H1 (cell line): ENCODE measurements around the gene SPATS2. TPM values are rescaled to one million over a fixed set of nuclear protein-coding genes. Genes with fewer than 3 reads are reported as not detected.

Experiments used
- CTCF ChIA-PET: fragments of 300-600 bp; sonication (Branson Sonifier 250); formaldehyde crosslinking; loops from one replicate; lab custom pipeline; 2021; ENCODE audit not compliant: partially characterized antibody; lab: Charles Lee
- POLR2A ChIA-PET: fragments of 300-600 bp; sonication (Branson Sonifier 250); formaldehyde crosslinking; loops from one replicate; lab custom pipeline; 2021; ENCODE audit warnings: inconsistent platforms; ENCODE audit not compliant: partially characterized antibody; lab: Charles Lee
- DNase-seq, 2 experiments: peaks; one replicate each; pipeline versions ENCODE4 v3.0.0 to v3.0.0-alpha.2; 2010 to 2022; ENCODE audit warnings: low spot score in 2 of 2, low read depth in 1 of 2, mixed read lengths in 1 of 2
- FAIRE-seq: peaks from 2 replicates; lab custom pipeline; 2011; peaks lifted over from hg19 to GRCh38; lab: Jason Lieb, UNC
- H2AFZ ChIP-seq: 2 replicates; pipeline ENCODE4 v1.8.1; 2012; ENCODE audit warnings: low read length, inconsistent platforms
- H2AK5ac ChIP-seq: 2 replicates; pipeline ENCODE4 v1.6.1; 2013; ENCODE audit warnings: low read depth, low read length
- H2BK120ac ChIP-seq: replicated peaks from 2 replicates; pipeline ENCODE3; 2013; ENCODE audit warnings: low read depth, low read length, inconsistent platforms
- H2BK12ac ChIP-seq: 2 replicates; pipeline ENCODE4 v1.6.1; 2013; ENCODE audit warnings: low read depth, low read length
- H2BK15ac ChIP-seq: 2 replicates; pipeline ENCODE4 v1.6.1; 2013; ENCODE audit warnings: low read length
- H2BK20ac ChIP-seq: 2 replicates; pipeline ENCODE4 v1.6.1; 2013; ENCODE audit warnings: low read length
- H2BK5ac ChIP-seq: 2 replicates; pipeline ENCODE4 v1.6.1; 2013; ENCODE audit warnings: low read depth, low read length
- H3K14ac ChIP-seq: 2 replicates; pipeline ENCODE4 v1.6.1; 2013; ENCODE audit warnings: inconsistent platforms; ENCODE audit not compliant: insufficient read length
- H3K18ac ChIP-seq: 2 replicates; pipeline ENCODE4 v1.6.1; 2013; ENCODE audit warnings: low read length; ENCODE audit errors: extremely low read depth
- H3K23ac ChIP-seq: 2 replicates; pipeline ENCODE4 v1.6.1; 2013; ENCODE audit warnings: inconsistent platforms; ENCODE audit not compliant: insufficient read length
- H3K23me2 ChIP-seq: 2 replicates; pipeline ENCODE4 v1.6.1; 2013; ENCODE audit warnings: low read depth, low read length
- H3K27ac ChIP-seq: 2 replicates; pipeline ENCODE4 v1.6.1; 2011; ENCODE audit warnings: low read depth, low read length, inconsistent platforms
- H3K27me3 ChIP-seq, 4 experiments: replicated peaks in 1 of 4; 1 replicate in 1 of 4; 2 replicates in 3 of 4; pipeline versions ENCODE4 v1.6.1 to v1.8.1; 2011 to 2013; ENCODE audit warnings: low read length in 3 of 4, mild to moderate bottlenecking in 3 of 4, inconsistent platforms in 2 of 4, mixed read lengths in 2 of 4, moderate library complexity in 1 of 4; ENCODE audit not compliant: control insufficient read depth in 3 of 4, insufficient read depth in 3 of 4; ENCODE audit errors: extremely low read depth in 1 of 4
- H3K36me3 ChIP-seq, 4 experiments: 2 replicates each; pipeline versions ENCODE4 v1.6.1 to v1.8.1; 2011 to 2013; ENCODE audit warnings: mild to moderate bottlenecking in 4 of 4, low read length in 3 of 4, moderate library complexity in 2 of 4, control low read depth in 1 of 4, inconsistent platforms in 1 of 4; ENCODE audit not compliant: insufficient read depth in 4 of 4, control insufficient read depth in 2 of 4
- H3K4ac ChIP-seq: replicated peaks from 2 replicates; pipeline ENCODE3; 2013; ENCODE audit warnings: low read length, low read depth, mixed read lengths, inconsistent platforms; ENCODE audit not compliant: insufficient read length
- H3K4me1 ChIP-seq, 4 experiments: replicated peaks in 1 of 4; 1 replicate in 1 of 4; 2 replicates in 3 of 4; pipeline versions ENCODE4 v1.6.1 to v1.8.1; 2011 to 2013; ENCODE audit warnings: low read length in 3 of 4, inconsistent platforms in 2 of 4, mixed read lengths in 1 of 4; ENCODE audit not compliant: insufficient read depth in 4 of 4, control insufficient read depth in 3 of 4
- H3K4me2 ChIP-seq, 2 experiments: 2 replicates each; pipeline versions ENCODE4 v1.6.1 to v1.8.1; 2011 to 2013; ENCODE audit warnings: low read depth in 2 of 2, low read length in 2 of 2, control low read depth in 1 of 2, inconsistent platforms in 1 of 2, mild to moderate bottlenecking in 1 of 2; ENCODE audit not compliant: insufficient read depth in 1 of 2
- H3K4me3 ChIP-seq, 4 experiments: fragments of 200-600, 300-600 bp in 1 of 4; sonication (generic), shearing (Covaris generic), sonication (Bioruptor Twin) in 1 of 4; 2 replicates each; pipeline versions ENCODE4 v1.5.1 to v1.8.1; 2011 to 2016; ENCODE audit warnings: low read length in 4 of 4, low read depth in 3 of 4, control low read depth in 2 of 4, inconsistent platforms in 2 of 4, mild to moderate bottlenecking in 2 of 4, mixed read lengths in 1 of 4, moderate library complexity in 1 of 4; ENCODE audit not compliant: insufficient read depth in 2 of 4; ENCODE audit errors: extremely low read depth in 1 of 4
- H3K56ac ChIP-seq: replicated peaks from 2 replicates; pipeline ENCODE3; 2013; ENCODE audit warnings: low read depth, mild to moderate bottlenecking, mixed read lengths, low read length, inconsistent platforms; ENCODE audit not compliant: insufficient read length
- H3K79me1 ChIP-seq: 2 replicates; pipeline ENCODE4 v1.6.1; 2013; ENCODE audit warnings: low read depth, low read length, control low read depth
- H3K79me2 ChIP-seq, 2 experiments: 2 replicates each; pipeline versions ENCODE4 v1.6.1 to v1.8.1; 2012 to 2013; ENCODE audit warnings: low read length in 2 of 2, mild to moderate bottlenecking in 2 of 2, inconsistent platforms in 1 of 2; ENCODE audit not compliant: insufficient read depth in 2 of 2, control insufficient read depth in 1 of 2
- H3K9ac ChIP-seq, 4 experiments: replicated peaks in 1 of 4; 1 replicate in 1 of 4; 2 replicates in 3 of 4; pipeline versions ENCODE4 v1.6.1 to v1.8.1; 2011 to 2013; ENCODE audit warnings: low read depth in 3 of 4, low read length in 3 of 4, control low read depth in 2 of 4, mild to moderate bottlenecking in 2 of 4, moderate library complexity in 2 of 4, inconsistent platforms in 1 of 4; ENCODE audit errors: extremely low read depth in 1 of 4
- H3K9me3 ChIP-seq, 2 experiments: 2 replicates each; pipeline versions ENCODE4 v1.6.1 to v1.8.1; 2012 to 2013; ENCODE audit warnings: mild to moderate bottlenecking in 2 of 2, moderate library complexity in 2 of 2, control low read depth in 1 of 2, inconsistent platforms in 1 of 2, low read depth in 1 of 2, low read length in 1 of 2, mixed read lengths in 1 of 2; ENCODE audit not compliant: insufficient read depth in 2 of 2
- H4K20me1 ChIP-seq, 2 experiments: replicated peaks in 1 of 2; 2 replicates each; pipeline versions ENCODE3 to v1.8.1; 2011 to 2013; ENCODE audit warnings: inconsistent platforms in 2 of 2, low read length in 2 of 2, mild to moderate bottlenecking in 1 of 2; ENCODE audit not compliant: insufficient read depth in 2 of 2, control insufficient read depth in 1 of 2
- H4K5ac ChIP-seq: 2 replicates; pipeline ENCODE4 v1.6.1; 2013; ENCODE audit warnings: low read length, low read depth, mixed read lengths, inconsistent platforms; ENCODE audit not compliant: insufficient read length
- H4K8ac ChIP-seq: 2 replicates; pipeline ENCODE4 v1.8.0; 2013; ENCODE audit warnings: mild to moderate bottlenecking, moderate library complexity, low read length, inconsistent platforms; ENCODE audit not compliant: insufficient read depth; ENCODE audit errors: extremely low read depth
- H4K91ac ChIP-seq: replicated peaks from 2 replicates; pipeline ENCODE3; 2013; ENCODE audit warnings: low read length, mixed read lengths, inconsistent platforms; ENCODE audit not compliant: insufficient read length
- BACH1 ChIP-seq: IDR thresholded peaks from 2 replicates; pipeline ENCODE4 v1.6.1; 2012; ENCODE audit warnings: low read length, improper control_type of control experiment
- RAD21 ChIP-seq, 2 experiments: IDR thresholded peaks in 1 of 2; conservative IDR thresholded peaks in 1 of 2; 2 replicates each; pipeline ENCODE4 v1.6.1; 2011; ENCODE audit warnings: low read depth in 2 of 2, low read length in 2 of 2, improper control_type of control experiment in 1 of 2, inconsistent platforms in 1 of 2, mild to moderate bottlenecking in 1 of 2, moderate library complexity in 1 of 2
- RNF2 ChIP-seq: fragments of 200-900, 300-1000 bp; sonication (generic); IDR thresholded peaks from 2 replicates; pipeline ENCODE4 v1.7.1; 2016; ENCODE audit warnings: borderline replicate concordance, low read depth, mild to moderate bottlenecking, antibody characterized with exemption, low read length; ENCODE audit not compliant: poor library complexity, severe bottlenecking; ENCODE audit errors: missing control alignments
- TCF12 ChIP-seq: IDR thresholded peaks from 2 replicates; pipeline ENCODE4 v1.6.1; 2011; ENCODE audit warnings: low read depth, mild to moderate bottlenecking, low read length
- YY1 ChIP-seq: IDR thresholded peaks from 2 replicates; pipeline ENCODE4 v1.6.1; 2011; ENCODE audit warnings: low read depth, mild to moderate bottlenecking, low read length
- WGBS, 2 experiments: shearing (Covaris generic) in 1 of 2; methylation state at CpG; one replicate each; pipeline versions ENCODE4 v1.1.6 to v1.1.7; 2013 to 2015; ENCODE audit warnings: low lambda C conversion rate in 2 of 2, mixed read lengths in 2 of 2, inconsistent platforms in 1 of 2, low coverage in 1 of 2, missing lambda C conversion rate in 1 of 2; ENCODE audit not compliant: insufficient replicate concordance in 2 of 2, insufficient coverage in 1 of 2, insufficient read length in 1 of 2; ENCODE audit errors: extremely low coverage in 1 of 2, missing lambda C conversion rate in 1 of 2; 5-methylcytosine and 5-hydroxymethylcytosine counted together
- polyA plus RNA-seq, 7 experiments: library from polyadenylated mRNA; depleted of rRNA in 3 of 7; stranded (reverse) in 5 of 7; unstranded in 2 of 7; fragments of >200 nt in 5 of 7; fragments of 200-250 nt in 2 of 7; gene quantifications; 1 replicate in 5 of 7; 2 replicates in 1 of 7; 4 replicates in 1 of 7; pipeline versions ENCODE4 v1.2.1 to v1.2.3, GENCODE V29; 2011 to 2013; ENCODE audit warnings: missing spikeins in 2 of 7, mixed read lengths in 2 of 7
- total RNA-seq: library from RNA; stranded (reverse); fragmentation: NEBNext Ultra II Directional; extraction: Animal tissue kit (Norgen Biotek cat#: 25700); gene quantifications from 2 replicates; pipeline ENCODE4 v1.2.1, GENCODE V29; 2021
- TF ChIP-seq, protein P1 (sequence below): IDR thresholded peaks from 2 replicates; pipeline ENCODE4 v1.6.1; 2012; ENCODE audit warnings: low read length, inconsistent platforms
- TF ChIP-seq, protein P2 (sequence below): IDR thresholded peaks from 2 replicates; pipeline ENCODE4 v1.6.1; 2011; ENCODE audit warnings: low read length, improper control_type of control experiment

Gene SPATS2
- total and polyA plus RNA-seq, 2 of the 8 experiments (the other 6 are each of a cell fraction or from before 2014, with no cell fraction given) = 19.2 to 24.5 TPM

DNA sequence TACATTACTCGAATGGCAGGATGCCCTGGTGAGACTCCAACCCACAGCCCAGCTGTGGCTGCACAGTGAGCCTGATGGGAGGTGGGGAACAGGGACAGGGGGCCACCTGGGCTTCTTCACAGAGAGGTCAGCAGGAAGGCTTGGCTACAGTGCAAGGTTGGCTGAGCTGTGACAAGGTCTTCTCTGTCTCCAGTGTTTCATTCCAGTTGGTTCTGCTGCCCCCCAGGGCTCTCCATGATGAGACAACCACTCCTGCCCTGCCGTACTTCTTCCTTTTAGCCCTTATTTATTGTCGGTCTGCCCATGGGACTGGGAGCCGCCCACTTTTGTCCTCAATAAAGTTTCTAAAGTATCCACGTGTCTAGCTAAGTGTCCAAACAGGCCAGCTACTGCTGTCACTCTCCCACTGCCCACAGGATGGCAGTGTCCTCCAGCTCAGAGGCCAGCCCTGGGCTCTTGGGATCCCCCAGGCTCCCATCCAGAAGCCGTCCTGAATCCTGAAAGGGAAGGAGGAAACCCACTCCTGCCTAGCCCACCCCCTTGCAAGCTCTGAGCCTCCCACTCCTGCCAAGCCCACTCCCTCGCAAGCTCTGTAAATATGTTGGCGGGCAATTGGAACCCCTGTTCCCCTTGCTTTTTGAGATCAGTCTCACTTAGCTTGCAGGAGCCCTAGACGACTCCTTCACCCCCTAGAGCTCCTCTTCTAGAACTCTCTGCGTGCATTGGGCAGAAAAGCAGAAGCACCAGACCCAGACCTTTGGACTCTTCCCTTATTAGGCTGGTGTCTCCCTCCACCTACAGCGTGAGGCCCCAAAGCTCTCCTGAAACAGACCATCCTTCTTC, 35.7 kb upstream of the SPATS2 start:
- Histone ChIP-seq H3K79me1 (no peaks in the 10 kb centered on the region), H3K9me3 (peaks cover 0 to 6% of the 10 kb centered on the region in 2 experiments; a peak in 1 of 4 replicates), H4K5ac (no peak overlapping the region), H3K27ac (no peak overlapping the region), H3K4me1 (no peaks in the 10 kb centered on the region; a peak in 2 of 7 replicates), H2BK120ac (no peak overlapping the region), H3K4me3 (no peak overlapping the region), H2BK20ac (no peak overlapping the region), H3K4ac (no peak overlapping the region), H2BK15ac (no peak overlapping the region), H4K20me1 (peaks cover 8 to 9% of the 10 kb centered on the region in 2 experiments), H3K18ac (no peak overlapping the region), H3K4me2 (no peak overlapping the region), H3K14ac (no peak overlapping the region), H2BK5ac (no peak overlapping the region), H3K27me3 (peaks cover 33 to 50% (median 43%) of the 10 kb centered on the region in 4 experiments), H4K8ac (no peak overlapping the region), H3K23ac (no peak overlapping the region), H2AFZ (no peak overlapping the region), H3K23me2 (peaks cover 4% of the 10 kb centered on the region; the same call in 1 of the 2 replicates), H3K79me2 (no peaks in the 10 kb centered on the region), H3K36me3 (peaks cover 5 to 34% (median 18%) of the 10 kb centered on the region in 4 experiments; a peak in 7 of 8 replicates), H4K91ac (no peak overlapping the region), H3K9ac (no peak overlapping the region), H2BK12ac (no peak overlapping the region), H3K56ac (no peak overlapping the region), H2AK5ac (no peak overlapping the region)
- FAIRE-seq (no peak), DNase-seq (peak in 1 of 2 experiments; percentile 68)
- CTCF ChIA-PET = interaction anchor here (0.6 to 12.7 kb wide), 40 partner anchors 8 to 1389 kb away, joined by 3 to 276 read pairs (median 4); partner anchors contain the start of genes DNAJC22, PRPH and TROAP
- 67% methylated on average over 11 of the region's 11 CpGs; no CpG with 5 or more reads in 1 of the 2 experiments for WGBS, 2 experiments
- POLR2A ChIA-PET = interaction anchor here (0.6 to 6.2 kb wide), 15 partner anchors 9 to 273 kb away, joined by 3 to 37 read pairs (median 5); partner anchors contain the start of genes DNAJC22, PRPH and TROAP
- no peak for TF ChIP-seq BACH1
- TF ChIP-seq, protein P1, sequence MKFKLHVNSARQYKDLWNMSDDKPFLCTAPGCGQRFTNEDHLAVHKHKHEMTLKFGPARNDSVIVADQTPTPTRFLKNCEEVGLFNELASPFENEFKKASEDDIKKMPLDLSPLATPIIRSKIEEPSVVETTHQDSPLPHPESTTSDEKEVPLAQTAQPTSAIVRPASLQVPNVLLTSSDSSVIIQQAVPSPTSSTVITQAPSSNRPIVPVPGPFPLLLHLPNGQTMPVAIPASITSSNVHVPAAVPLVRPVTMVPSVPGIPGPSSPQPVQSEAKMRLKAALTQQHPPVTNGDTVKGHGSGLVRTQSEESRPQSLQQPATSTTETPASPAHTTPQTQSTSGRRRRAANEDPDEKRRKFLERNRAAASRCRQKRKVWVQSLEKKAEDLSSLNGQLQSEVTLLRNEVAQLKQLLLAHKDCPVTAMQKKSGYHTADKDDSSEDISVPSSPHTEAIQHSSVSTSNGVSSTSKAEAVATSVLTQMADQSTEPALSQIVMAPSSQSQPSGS = no peak
- TF ChIP-seq, protein P2, sequence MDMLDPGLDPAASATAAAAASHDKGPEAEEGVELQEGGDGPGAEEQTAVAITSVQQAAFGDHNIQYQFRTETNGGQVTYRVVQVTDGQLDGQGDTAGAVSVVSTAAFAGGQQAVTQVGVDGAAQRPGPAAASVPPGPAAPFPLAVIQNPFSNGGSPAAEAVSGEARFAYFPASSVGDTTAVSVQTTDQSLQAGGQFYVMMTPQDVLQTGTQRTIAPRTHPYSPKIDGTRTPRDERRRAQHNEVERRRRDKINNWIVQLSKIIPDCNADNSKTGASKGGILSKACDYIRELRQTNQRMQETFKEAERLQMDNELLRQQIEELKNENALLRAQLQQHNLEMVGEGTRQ = 0 out of 2 replicates have a peak, but pooled peaks have one; percentile 12
- no peak for TF ChIP-seq YY1
- peak; percentile 86 to 93 for TF ChIP-seq RAD21 (IDR thresholded peaks at IDR 0.05 in 1 of 2, conservative IDR thresholded peaks at IDR 0.05 in 1 of 2; ENCODE audit: low read depth in 2 of 2, low read length in 2 of 2)
- no peak for TF ChIP-seq RNF2
- TF ChIP-seq TCF12 = no peak
